Measurements from ENCODE around the gene RAB1B.

Gene RAB1B

DNA sequence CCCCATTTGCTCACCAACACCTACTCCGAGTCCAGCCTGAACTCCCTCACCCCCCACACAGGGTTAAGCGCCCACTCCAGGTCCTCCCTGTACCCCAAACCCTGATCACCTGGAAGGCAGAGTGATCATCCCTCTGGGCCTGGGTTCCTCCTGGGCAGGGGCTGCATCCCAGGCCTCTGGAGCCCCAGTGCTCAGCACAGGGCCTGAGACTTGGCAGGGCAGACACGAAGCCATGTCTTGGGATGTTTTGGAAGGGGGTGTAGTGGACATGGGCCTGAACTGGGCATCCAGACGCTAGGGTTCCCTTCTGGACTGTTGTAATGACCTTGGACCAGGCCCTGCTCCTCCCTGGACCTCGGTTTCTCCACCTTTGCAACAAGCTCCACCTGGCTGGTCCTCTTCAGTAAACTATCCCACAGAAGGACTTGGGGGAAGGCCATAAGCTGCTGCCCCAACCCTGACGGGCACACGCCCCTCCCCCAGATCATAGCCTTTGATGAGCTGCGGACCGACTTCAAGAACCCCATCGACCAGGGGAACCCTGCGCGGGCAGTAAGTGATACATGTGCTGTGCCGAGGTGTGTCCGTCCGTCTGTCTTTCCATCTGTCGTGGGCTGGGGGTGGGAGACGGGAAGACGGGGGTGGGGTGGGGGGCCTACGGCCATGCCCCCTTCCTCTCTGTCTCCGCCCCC, 13.5 kb downstream of the RAB1B start:
- DNase-seq (ENCODE audit: extremely low spot score, insufficient read length, low read depth) = no peak
- no peak for FAIRE-seq

DNA sequence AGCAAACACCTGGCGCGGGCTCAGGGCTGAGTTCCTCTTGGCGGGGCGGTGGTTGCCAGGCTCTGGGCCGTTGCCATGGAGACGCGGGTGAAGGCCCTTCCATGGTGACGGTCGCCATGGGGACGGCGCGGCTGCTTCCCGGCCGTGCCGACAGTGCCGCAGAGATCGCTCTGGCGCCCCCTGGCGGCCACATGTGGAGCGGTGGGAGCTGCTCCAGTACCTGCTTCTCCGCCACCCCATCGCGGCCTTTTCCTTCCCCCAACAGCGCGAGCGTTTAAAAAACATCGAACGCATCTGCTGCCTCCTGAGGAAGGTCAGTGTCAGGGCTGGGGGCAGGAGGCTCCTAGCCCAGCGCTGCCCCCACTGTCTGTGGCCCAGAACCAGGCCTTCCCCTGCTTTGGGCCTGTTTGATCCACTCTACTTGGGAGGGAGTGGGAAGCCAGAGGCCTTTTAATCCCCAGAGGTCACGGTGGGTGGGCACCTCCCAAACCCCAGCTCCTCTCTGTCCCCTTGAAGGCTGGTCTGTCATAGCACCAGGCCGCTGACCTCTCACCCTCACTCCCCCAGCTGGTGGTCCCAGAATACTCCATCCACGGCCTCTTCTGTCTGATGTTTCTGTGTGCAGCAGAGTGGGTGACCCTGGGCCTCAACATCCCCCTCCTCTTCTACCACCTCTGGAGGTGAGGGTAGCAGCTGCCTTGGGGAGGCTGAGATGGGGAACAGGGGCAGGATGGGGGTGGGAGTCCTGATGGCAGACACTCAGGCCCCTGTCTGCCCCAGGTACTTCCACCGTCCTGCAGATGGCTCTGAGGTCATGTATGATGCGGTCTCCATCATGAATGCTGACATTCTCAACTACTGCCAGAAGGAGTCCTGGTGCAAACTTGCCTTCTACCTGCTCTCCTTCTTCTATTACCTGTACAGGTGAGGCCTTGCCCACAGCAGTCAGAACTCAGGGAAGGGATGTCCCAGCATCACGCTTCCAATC, 14.3 kb downstream of the RAB1B start:
- FAIRE-seq (peak; percentile 94), DNase-seq (ENCODE audit: extremely low spot score, insufficient read length, low read depth) (peak; percentile 94)

- FAIRE-seq (no peak), DNase-seq (ENCODE audit: extremely low spot score, insufficient read length, low read depth) (no peak)
Observed at GRCh38 chr11:66283461-66284105, 15.1 kb downstream of the RAB1B start.

- DNase-seq (ENCODE audit: extremely low spot score, insufficient read length, low read depth) (no peak), FAIRE-seq (no peak)
Observed at GRCh38 chr11:66284526-66285078, 16.2 kb downstream of the RAB1B start.

DNA sequence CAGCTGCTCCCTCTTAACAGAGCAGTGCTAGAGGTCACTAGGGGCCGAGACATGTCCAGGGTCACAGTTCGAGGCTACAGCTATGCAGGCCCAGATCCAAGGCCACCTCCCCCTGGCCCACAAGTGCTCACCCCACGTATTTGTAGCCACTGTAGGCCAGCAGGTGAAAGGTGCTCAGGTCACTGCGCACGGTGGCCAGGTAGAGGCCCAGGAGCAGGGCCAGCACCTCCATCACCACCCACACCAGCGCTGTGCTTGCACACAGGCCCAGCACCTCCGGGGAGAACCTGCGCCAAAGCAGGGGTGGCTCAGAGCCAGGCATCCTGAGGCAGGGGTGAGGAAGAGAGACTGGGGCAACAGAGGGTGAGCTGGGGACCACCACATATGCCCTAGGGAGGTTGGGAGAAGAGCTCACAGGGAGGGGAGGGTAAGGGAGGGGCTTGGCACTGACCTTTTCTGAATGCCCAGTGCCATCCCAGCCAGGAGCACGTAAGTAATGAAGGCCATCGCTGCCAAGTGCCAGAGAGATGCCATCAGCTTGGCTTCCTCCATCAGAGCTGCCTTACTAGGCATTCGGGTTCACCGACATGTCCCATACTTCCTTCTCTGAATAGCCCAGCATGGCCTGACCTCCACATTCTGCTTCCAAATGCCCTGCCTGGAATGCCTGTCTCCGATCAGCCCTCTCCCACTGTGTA, 17.0 kb downstream of the RAB1B start:
- DNase-seq (ENCODE audit: extremely low spot score, insufficient read length, low read depth) = no peak
- FAIRE-seq = no peak

GRCh38 chr11:66286699-66287098, 18.3 kb downstream of the RAB1B start:
- FAIRE-seq = no peak

GRCh38 chr11:66287211-66287888, 18.9 kb downstream of the RAB1B start:
- no peak for FAIRE-seq

More at GRCh38 chr11:66286699-66287098, 18.3 kb downstream of the RAB1B start:
- DNase-seq (ENCODE audit: extremely low spot score, insufficient read length, low read depth) = no peak

DNA sequence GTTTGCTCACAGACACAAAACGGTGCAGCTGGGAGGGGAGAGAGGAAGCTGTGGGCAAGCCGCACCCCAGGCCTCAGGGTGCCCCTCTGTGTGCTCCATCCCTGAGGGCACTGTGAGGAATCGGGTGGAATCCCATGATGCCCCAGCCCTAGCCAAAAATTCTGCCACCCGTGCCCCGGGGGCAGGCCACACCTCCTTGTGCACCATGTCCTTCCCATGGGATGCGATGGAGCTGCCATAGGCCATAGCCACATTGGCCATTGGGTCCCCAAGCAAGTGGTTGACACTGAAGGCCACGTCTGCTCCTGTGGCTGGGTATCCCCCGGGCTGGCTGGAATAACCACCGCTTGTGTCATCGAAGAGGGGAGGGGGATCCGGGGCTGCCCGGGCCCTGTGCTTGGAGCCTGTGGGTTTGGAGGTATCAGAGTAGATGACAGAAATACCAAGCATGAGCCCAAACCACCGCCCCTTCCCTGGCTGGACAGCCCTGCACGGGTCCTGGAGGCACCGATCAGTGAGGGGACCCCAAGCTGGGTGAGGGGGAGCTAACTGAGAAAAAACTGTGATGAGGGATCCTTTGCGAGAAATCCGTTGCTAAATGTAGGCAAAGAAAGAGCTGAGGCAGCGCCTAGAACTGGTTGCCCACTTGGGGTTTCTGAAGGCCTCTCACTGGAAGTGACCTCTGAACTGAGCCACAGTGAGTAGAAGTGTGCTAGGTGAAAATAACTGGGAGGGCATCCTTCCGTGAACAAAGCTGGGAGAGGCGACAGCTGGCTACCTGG, 19.6 kb downstream of the RAB1B start:
- DNase-seq (ENCODE audit: extremely low spot score, insufficient read length, low read depth) (no peak), FAIRE-seq (peak; percentile 12)

More at GRCh38 chr11:66287211-66287888, 18.9 kb downstream of the RAB1B start:
- DNase-seq (ENCODE audit: extremely low spot score, insufficient read length, low read depth) = no peak

DNA sequence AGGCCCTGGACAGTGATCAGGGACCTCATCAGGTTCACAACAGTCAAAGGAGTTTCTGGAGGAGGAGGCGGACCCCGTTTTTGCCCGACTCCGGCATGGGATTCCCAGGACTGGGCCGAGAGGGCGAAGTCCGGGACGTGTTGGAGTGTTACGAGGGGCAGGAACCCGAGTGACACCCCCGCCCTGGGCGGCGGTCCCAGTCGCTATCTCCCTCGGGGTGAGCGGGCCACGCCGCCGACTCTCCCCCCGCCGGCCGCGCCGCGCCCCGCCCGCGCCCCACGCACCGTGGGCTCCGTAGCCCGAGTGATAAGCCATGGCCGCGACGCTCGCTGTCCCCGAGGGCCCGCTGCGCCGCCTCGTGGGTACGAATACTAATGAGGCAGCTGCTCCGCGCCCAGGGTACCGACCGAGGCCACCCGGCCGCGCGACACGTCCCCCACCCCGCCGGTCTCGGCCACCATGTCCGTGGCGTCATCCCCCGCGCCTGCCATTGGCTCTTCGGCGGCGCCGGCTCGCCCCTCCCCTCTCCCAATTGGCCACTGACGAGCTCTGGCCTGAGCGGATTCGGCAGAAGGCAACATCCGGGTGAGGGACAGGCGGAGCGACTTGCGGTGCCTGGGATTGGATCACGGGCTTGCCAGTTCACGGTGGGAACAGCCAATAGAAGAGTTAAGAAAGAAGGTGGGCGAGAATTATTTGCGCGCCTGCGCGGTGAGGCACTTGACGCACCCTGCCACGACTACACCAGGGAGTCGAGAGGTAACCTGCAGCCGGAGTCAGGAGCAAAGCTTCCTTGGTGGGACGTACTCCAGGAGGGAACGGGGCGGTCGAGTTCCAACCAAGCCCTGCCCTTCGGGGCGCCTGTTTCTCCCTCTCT, 20.5 kb downstream of the RAB1B start, which contains the start of gene YIF1A:
Gene YIF1A (minus strand): TSS at position 473 of the 877 bp plus-strand sequence. CDS start 158 bp downstream, at position 315.
- FAIRE-seq (peak; percentile 100), DNase-seq (ENCODE audit: extremely low spot score, insufficient read length, low read depth) (peak; percentile 100)

- peak; percentile 73 for DNase-seq (ENCODE audit: extremely low spot score, insufficient read length, low read depth)
- FAIRE-seq = no peak
Observed at GRCh38 chr11:66289548-66290329, 21.3 kb downstream of the RAB1B start.

GRCh38 chr11:66290330-66290621, 21.8 kb downstream of the RAB1B start:
- DNase-seq (ENCODE audit: extremely low spot score, insufficient read length, low read depth) (no peak), FAIRE-seq (no peak)

GRCh38 chr11:66291303-66291705, 22.9 kb downstream of the RAB1B start:
- DNase-seq (ENCODE audit: extremely low spot score, insufficient read length, low read depth) = no peak
- FAIRE-seq = no peak

DNA sequence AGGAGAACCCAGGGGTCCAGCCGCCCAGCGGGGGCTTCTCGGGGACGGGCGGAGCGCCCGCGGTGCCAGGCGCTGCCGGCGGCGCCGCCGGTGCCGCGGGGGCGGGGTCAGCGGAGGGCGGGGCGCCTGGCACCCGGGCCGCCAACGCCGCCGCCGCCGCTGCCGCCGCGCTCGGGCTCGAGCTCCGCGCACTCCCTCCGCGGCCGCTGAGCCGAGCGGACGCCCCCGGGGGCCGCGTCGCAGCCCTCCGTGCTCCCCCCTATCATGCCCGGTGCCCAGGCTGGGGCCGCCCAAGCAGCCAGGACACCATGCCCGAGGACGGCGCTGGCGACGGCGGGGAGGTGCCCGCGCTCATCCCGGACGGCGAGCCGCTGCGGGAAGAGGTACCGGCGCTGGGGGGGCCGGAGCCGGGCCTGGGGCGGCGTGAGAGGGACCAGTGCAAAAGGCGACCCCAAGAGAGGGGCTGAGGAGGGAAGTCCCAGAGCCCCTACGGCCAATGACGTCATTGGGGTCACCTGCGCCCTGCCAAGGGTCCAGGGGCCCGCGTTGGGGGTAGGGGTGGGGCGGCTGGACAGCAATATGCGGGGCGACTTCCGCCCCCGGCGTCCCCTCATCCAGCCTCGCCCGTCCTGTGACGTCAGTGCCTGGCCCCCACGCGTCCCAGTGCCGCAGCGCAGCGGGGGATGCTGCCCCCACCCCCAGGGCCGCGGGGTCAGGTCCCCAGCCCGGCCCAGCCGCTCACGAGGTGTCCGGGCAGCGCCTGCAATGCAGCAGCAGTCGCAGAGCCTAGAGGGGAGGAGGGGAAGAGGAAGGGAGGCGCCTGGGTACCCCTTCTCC, 23.5 kb downstream of the RAB1B start, which contains the start of gene TMEM151A:
Gene TMEM151A (plus strand): TSS at position 189 of the 837 bp plus-strand sequence. CDS start 120 bp downstream, at position 309.
- FAIRE-seq = no peak
- no peak for DNase-seq (ENCODE audit: extremely low spot score, insufficient read length, low read depth)

DNA sequence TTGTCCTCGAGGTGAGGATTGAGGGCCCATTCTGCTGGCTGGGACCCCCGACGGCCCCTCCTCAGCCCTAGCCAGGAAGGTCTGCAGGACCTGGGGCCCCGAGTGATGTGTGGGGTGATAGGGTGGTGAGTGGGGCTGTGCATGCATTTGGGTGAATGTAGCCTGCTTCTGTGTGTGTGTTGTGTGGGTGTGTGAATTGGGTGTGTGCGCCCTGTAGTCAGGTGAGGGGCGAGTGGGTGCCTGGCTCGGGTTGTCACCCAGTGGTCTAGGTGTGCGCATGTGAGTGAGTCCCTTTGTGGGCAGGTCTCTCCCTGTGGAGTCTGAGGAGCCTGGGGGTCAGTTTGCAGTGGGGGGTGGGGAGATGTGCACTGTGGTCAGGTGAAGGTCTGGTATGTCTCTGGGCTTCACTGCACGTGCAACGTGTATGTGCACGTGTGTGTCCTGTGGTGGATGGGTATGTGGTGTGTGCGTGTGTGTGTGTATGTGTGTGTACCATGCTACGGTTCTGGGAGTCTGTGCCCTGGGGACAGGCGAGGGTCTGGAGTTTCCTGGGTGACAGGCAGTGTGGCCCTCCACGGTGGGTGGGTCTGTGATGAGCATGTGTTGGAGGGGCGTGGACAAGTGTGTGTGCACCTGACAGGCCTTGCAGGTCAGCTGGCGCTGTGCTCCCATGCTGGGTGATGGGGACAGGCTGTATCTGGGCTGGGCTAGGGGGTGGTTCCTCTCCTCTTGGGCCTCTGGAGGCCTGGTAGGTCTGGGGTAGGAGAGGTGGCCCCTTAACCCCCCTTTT, 24.3 kb downstream of the RAB1B start:
- FAIRE-seq (no peak), DNase-seq (ENCODE audit: extremely low spot score, insufficient read length, low read depth) (no peak)

- FAIRE-seq (no peak), DNase-seq (ENCODE audit: extremely low spot score, insufficient read length, low read depth) (no peak)
Observed at GRCh38 chr11:66293352-66293751, 24.9 kb downstream of the RAB1B start.
